Tracheal epithelial cell (primary cell): ENCODE data around the gene CALR. TPM values are rescaled to one million over a fixed set of nuclear protein-coding genes. Genes with fewer than 3 reads are reported as not detected.

Experiments
- total RNA-seq: library from RNA; depleted of rRNA; stranded (reverse); fragments of >200 nt; gene quantifications from 2 replicates; pipeline ENCODE4 v1.2.1, GENCODE V29; 2014

CALR gene
- total RNA-seq: 522 and 1,123 TPM in 2 replicates

DNA sequence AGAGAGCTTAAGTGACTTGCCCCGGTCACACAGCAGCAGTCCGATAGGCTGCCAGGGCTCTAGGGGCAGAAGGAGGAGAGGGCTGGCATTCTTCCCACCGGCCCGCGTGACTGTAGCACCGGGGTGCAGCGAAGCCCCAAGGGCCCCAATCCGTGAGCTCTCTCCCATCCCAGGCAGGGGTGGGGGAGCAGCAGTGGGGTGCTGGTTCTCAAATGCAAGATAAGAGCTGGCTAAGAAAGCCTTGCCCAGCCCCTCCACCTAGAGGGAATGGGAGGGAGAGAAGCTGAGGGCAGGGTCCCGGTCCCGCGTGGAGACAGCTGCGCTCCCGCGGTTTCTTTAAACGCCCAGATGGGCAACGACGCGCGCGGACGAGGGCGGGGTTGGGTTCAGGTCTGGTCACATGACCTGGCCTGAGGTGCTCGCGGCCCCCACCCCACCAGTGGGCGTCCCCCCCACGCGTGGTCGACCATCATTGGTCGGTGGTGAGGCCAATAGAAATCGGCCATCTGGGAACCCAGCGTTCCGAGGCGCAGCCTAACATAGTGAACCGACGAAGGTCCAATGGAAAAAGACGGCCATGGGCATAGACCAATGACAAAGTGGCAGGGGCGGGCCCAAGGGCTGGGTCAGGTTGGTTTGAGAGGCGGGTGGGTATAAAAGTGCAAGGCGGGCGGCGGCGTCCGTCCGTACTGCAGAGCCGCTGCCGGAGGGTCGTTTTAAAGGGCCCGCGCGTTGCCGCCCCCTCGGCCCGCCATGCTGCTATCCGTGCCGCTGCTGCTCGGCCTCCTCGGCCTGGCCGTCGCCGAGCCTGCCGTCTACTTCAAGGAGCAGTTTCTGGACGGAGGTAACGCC is at the start of gene CALR:
Gene CALR, plus strand, starts transcription at position 683 of the 852 bp plus-strand sequence. Its CDS starts 71 bp downstream, at position 754.

GRCh38 chr19:12890787-12891552 is 47.4 kb upstream of the CALR start, which contains the start of gene GCDH:
Gene GCDH (plus strand): TSS chr19:12891160. CDS start chr19:12891305, 145 bp downstream.

GRCh38 chr19:12933287-12934072 is 4.9 kb upstream of the CALR start, which contains the start of gene FARSA:
Gene FARSA (minus strand): TSS chr19:12933711. CDS start chr19:12933696, 15 bp downstream.

GRCh38 chr19:12945479-12946091 is 7.2 kb downstream of the CALR start, which contains the start of gene RAD23A:
Gene RAD23A (plus strand): TSS chr19:12945862. CDS start chr19:12945949, 87 bp downstream.

DNA sequence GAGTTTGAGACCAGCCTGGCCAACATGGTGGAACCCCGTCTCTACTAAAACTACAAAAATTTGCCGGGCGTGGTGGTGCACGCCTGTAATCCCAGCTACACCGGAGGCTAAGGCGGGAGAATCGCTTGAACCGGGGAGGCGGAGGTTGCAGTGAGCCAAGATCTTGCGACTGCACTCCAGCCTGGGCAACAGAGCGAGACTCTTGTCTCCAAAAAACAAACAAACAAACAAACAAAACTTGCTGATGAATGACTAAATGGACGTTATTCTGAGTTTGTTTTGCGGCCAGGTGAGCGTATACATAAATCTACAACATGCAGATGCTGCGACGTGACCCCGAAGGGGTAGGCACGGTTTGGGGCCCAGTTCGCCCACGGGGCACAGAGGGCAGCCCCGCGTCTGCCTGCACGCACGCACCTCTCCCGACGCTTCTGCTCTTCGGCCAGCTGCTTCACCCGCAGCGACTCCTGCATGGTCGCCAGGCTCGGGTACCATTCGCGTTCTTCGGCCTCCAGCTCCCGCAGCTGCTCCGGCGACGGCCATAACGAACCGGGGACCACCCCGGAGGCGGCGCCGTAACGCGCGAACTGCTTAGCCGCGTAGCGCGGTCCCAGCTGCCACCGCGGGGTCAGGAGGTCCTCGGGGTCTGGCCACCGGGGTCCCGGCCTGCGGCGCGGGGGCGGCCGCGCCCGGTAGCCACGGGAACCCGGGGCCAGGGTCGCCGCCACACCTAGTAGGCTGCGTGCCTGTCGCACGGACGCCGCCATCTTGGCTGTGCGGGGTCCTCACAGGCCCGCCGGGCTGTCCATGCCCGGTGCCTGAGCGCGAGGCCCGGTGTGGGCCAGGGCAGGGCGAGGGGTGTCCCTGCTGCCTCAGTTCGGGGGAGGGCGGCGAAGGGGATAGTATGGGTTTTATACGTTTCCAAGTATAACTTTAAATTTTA is 18.3 kb downstream of the CALR start, which contains the start of gene GADD45GIP1:
Gene GADD45GIP1, minus strand, starts transcription at position 778 of the 943 bp plus-strand sequence. Its CDS starts 11 bp downstream, at position 767.

DNA sequence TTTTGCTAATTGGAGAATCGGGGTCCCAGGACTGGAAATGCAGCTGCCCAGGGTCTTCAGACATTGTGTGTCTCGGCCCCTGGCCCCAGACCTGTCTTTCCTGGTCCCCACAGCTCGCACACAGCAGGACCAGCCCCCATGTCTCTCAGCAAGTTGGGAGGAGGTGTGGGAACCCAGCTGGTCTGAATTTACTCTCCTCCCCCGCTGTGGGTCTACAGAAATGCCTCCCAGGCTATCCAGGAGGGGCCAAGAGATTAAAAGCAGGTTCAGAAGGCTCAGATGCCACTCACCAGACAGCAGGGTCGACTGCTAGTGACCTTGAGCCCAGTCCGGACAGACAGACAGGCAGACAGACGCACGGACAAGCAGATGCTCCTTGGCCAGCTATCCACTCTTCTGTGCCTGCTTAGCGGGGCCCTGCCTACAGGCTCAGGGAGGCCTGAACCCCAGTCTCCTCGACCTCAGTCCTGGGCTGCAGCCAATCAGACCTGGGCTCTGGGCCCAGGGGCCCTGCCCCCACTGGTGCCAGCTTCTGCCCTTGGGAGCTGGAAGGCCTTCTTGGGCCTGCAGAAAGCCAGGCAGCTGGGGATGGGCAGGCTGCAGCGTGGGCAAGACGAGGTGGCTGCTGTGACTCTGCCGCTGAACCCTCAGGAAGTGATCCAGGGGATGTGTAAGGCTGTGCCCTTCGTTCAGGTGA is 31.0 kb downstream of the CALR start, which contains the start of gene DAND5:
Gene DAND5, plus strand, starts transcription at position 285 of the 697 bp plus-strand sequence. Its CDS starts 85 bp downstream, at position 370.

Other genes starting within 250 kb of the CALR start
- 8.2 and 8.7 TPM in 2 replicates for gene FBXW9, start 242.0 kb upstream of the CALR start, total RNA-seq
- 28.4 and 29.4 TPM in 2 replicates for gene TNPO2, start 214.7 kb upstream of the CALR start, total RNA-seq
- 110 and 143 TPM in 2 replicates for gene TRIR, start 203.9 kb upstream of the CALR start, total RNA-seq
- 72.9 and 77.6 TPM in 2 replicates for gene GET3, start 201.1 kb upstream of the CALR start, total RNA-seq
- gene BEST2, start 186.8 kb upstream of the CALR start, total RNA-seq: not detected in 2 replicates
- gene HOOK2, start 163.1 kb upstream of the CALR start, total RNA-seq: 40.9 and 52.3 TPM in 2 replicates
- 221 and 311 TPM in 2 replicates for gene JUNB, start 147.1 kb upstream of the CALR start, total RNA-seq
- gene PRDX2, start 136.8 kb upstream of the CALR start, total RNA-seq: 178 and 246 TPM in 2 replicates
- gene THSD8, start 136.5 kb upstream of the CALR start, total RNA-seq: not detected in 2 replicates
- 9.2 and 14.7 TPM in 2 replicates for gene RNASEH2A, start 132.0 kb upstream of the CALR start, total RNA-seq
- gene RTBDN, start 104.0 kb upstream of the CALR start, total RNA-seq: not detected in 2 replicates
- 0.43 and 1.4 TPM in 2 replicates for gene MAST1, start 100.1 kb upstream of the CALR start, total RNA-seq
- 25.8 and 48.2 TPM in 2 replicates for gene DNASE2, start 57.2 kb upstream of the CALR start, total RNA-seq
- 0.24 TPM in 1 of 2 replicates, not detected in the other for gene KLF1, start 51.4 kb upstream of the CALR start, total RNA-seq
- 21.5 and 28.9 TPM in 2 replicates for gene GCDH, start 47.4 kb upstream of the CALR start, total RNA-seq
- not detected in 2 replicates for gene SYCE2, start 19.3 kb upstream of the CALR start, total RNA-seq
- gene FARSA, start 4.9 kb upstream of the CALR start, total RNA-seq: 77.2 and 78.3 TPM in 2 replicates
- gene RAD23A, start 7.3 kb downstream of the CALR start, total RNA-seq: 71.6 and 126 TPM in 2 replicates
- 16.8 and 22.9 TPM in 2 replicates for gene GADD45GIP1, start 18.6 kb downstream of the CALR start, total RNA-seq
- 0.24 TPM in 1 of 2 replicates, not detected in the other for gene DAND5, start 31.0 kb downstream of the CALR start, total RNA-seq
- gene NFIX, start 56.9 kb downstream of the CALR start, total RNA-seq: 8.7 and 16.6 TPM in 2 replicates
- 0.72 and 4.3 TPM in 2 replicates for gene LYL1, start 164.2 kb downstream of the CALR start, total RNA-seq
- gene TRMT1, start 178.1 kb downstream of the CALR start, total RNA-seq: 76.9 and 79.5 TPM in 2 replicates
- 37.1 and 43.1 TPM in 2 replicates for gene NACC1, start 179.7 kb downstream of the CALR start, total RNA-seq
- gene STX10, start 211.8 kb downstream of the CALR start, total RNA-seq: 68.7 and 69.7 TPM in 2 replicates
- 18.8 and 23.0 TPM in 2 replicates for gene IER2, start 211.8 kb downstream of the CALR start, total RNA-seq